Activated naive CD4-positive, alpha-beta T cell treated with anti-CD3 and anti-CD28 coated beads for 36 hours (primary cell): ENCODE results near the gene KANSL3. TPM values are rescaled to one million over a fixed set of nuclear protein-coding genes. Genes with fewer than 3 reads are reported as not detected.

Experiments
- total RNA-seq, 2 experiments: library from RNA; stranded (reverse); gene quantifications; one replicate each; pipeline ENCODE4 v1.2.3, GENCODE V29; 2021

KANSL3 gene
- total RNA-seq, 2 experiments from 2014 or later = 33.0 to 37.5 TPM

Other genes with a start within 250 kb of the KANSL3 start
- gene NEURL3, start 133.0 kb downstream of the KANSL3 start, total RNA-seq = under 1 TPM; 0.48 to 0.57 TPM
- gene ARID5A, start 101.6 kb downstream of the KANSL3 start, total RNA-seq = 100 to 1,000 TPM; 349 to 351 TPM
- not detected for gene FER1L5, start 4.5 kb upstream of the KANSL3 start, total RNA-seq
- 1 to 10 TPM; 4.0 to 4.8 TPM for gene LMAN2L, start 101.8 kb upstream of the KANSL3 start, total RNA-seq
- gene CNNM4, start 122.6 kb upstream of the KANSL3 start, total RNA-seq = 1 to 10 TPM; 5.6 to 6.0 TPM
- 10 to 100 TPM; 17.3 to 19.9 TPM for gene CNNM3, start 178.0 kb upstream of the KANSL3 start, total RNA-seq
- 1 to 10 TPM; 3.3 to 4.2 TPM for gene ANKRD23, start 205.7 kb upstream of the KANSL3 start, total RNA-seq
- 10 to 100 TPM; 25.0 to 27.3 TPM for gene ANKRD39, start 219.7 kb upstream of the KANSL3 start, total RNA-seq
- 1 to 10 TPM; 7.7 to 8.5 TPM for gene SEMA4C, start 231.8 kb upstream of the KANSL3 start, total RNA-seq